Measurements from ENCODE around the gene HRH1.
"Not testable (repeated sequence)": the region's sequence is repeated elsewhere in the genome, so short reads cannot be mapped to it uniquely, and the experiment has no call there.

Gene HRH1

DNA sequence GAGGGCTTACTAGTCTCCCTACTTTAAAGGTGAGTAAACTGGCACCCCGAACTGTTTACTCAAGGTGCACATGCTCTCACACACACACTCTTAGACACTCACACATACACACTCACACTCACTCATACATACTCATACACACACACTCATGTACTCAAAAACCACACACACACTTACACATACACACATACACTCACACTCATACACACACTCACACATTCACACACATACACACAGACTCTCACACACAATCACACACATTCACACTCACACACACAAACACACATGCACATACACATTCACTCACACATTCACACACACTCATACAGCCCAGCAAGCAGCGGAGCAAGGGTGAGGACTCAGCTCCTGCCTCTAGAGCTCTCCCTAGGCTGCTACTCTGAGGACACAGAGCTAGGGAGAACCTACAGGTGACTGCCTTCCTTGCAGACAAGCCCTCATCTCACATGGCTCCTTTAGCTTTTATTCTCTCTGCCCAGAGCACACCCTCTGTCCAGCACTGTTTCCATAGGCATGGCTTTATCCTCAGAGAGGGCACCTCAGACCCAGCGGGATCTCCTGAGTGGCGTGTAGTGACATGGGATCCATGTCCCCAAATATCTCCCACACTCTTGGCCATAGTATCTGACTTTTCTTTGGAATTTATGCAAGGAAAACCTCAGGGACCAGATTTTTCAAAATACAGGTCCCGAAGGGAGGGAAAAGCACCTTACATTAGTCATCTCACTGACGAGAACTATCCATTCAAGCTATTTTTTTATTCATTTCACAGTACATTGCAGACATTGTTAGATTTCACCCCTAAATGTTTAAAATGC, 91.8 kb downstream of the HRH1 start:
- DNase-seq, result no peak

DNA sequence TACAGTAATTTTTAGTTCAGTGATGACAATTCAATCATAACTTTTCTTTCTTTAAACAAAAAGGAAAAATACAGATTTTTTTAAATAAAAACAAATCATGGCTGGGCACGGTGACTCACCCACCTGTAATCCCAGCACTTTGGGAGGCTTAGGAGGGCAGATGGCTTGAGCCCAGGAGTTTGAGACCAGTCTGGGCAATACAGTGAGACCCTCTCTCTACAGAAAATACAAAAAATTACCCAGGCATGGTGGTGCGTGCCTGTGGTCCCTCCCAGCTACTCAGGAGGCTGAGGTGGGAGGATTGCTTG, 92.3 kb downstream of the HRH1 start:
- DNase-seq, result no peak

DNA sequence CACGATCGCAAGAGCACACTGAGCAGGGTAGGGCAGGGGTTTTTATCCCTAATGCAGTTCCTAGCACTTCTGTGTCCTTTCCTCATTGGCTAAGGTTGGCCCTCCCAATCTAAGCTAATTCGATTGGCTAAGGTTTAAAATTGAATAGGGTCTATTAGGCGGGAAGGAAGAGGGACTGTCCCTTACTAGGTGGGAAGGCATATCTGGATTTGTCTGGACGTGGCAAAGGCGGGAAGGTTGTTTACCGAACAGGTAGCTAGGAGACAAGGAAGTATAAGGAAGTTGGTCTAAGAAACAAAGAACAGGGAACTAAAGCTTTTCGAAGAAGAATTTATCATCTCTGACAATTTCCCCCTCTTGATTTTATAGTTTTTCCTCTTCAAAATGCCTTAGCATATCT, 93.1 kb downstream of the HRH1 start:
- DNase-seq, result no peak

DNA sequence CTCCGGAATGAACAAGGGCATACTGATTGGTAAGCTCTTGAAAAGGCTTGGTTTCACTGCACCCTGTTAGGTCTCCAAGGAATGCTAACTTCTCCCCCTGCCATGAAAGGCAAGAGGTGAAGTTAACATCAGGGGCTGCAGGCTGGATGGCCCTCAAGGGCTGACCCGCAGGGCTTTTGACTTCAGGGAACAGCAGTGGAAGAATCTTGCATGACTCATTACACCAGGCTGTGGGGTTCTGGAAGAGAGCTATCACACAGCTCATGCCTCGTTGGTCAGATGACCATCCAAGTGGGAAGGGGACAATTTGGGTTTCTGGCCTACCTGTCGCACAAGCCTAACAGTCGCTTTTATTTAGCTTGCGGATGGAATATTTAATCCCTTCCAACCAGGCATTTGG, 94.3 kb downstream of the HRH1 start:
- DNase-seq, result no peak

DNA sequence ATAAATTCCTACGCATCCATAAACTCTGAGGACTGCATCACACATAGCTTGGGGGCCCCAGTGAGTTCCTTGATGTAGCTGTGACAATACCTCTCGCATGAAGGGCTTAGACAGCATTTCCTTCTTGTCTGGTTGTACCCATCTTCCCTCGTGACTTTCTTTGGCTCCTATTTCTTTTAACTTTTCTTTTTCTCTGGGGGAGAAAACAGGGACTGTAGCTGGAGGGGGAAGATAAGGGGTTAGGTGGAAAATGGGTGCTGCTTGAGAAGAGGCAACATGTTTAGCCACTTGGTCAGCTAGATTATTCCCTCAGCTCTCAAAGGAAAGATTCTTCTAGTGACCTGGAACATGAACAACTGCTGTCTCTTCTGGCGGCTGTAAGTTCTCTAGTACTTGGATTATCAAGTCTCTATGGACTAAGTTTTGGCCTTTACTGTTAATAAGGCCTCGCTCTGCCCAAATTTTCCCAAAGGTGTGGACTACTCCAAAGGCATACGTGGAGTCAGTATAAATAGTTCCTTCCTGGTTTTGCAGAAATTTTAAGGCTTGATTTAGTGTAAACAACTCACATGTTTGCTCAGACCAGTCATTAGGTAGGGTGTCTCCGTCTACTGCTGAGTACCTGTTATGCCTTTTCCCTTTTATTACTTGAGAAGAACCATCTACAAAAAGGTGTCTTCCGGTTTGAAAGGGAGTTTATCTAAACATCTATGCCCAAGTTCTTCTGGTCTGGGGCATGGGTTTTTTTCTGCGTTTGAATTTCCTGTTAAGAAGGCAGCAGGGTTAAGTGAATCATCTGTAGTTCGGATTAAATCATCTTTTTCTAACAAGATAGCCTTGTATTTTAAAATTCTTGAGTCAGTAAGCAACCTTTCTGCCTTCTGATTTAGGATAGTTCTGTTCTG, 96.9 kb downstream of the HRH1 start:
- DNase-seq, result no peak

DNA sequence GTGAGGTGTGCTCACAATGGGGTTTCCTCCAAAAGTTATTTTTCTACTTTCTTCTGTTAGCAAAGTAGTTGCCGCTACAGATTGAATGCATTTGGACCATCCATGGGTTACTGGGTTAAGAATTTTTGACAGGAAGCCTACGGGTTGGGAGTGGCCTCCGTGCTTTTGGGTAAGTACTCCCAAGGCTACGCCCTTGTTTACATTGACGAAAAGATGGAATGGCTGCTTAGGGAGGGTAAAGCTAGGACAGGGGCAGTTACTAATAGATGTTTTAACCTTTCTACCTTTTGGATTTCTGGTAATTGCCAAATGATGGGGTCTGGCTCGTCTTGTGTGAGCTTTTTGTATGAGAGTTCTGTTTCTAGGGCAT, 97.5 kb downstream of the HRH1 start:
- DNase-seq, result no peak

DNA sequence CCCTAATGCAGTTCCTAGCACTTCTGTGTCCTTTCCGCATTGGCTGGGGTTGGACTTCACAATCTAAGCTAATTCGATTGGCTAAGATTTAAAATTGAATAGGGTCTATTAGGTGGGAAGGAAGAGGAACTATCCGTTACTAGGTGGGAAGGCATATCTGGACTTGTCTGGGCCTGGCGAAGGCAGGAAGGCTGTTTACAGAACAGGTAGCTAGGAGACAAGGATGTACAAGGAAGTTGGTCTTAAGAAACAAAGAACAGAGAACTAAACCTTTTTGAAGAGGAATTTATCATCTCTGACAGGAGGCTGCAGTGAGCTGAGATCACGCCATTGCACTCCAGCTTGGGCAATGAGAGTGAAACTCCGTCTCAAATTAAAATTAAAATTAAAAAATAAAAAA, 100.6 kb downstream of the HRH1 start:
- DNase-seq, result no peak

DNA sequence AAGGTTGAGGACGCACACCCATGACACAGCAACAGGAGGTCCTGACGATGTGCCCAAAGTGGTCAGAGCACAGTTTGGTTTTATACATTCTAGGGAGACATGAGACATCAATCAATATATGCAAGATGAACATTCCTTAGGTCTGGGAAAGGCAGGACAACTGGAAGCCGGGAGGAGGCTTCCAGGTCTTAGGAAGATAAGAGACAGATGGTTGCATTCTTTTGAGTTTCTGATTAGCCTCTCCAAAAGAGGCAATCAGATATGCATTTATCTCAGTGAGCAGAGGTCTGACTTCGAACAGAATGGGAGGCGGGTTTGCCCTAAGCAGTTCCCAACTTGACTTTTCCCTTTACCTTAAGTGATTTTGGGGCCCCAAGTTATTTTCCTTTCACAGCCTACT, 101.2 kb downstream of the HRH1 start:
- not testable (repeated sequence) for DNase-seq

DNA sequence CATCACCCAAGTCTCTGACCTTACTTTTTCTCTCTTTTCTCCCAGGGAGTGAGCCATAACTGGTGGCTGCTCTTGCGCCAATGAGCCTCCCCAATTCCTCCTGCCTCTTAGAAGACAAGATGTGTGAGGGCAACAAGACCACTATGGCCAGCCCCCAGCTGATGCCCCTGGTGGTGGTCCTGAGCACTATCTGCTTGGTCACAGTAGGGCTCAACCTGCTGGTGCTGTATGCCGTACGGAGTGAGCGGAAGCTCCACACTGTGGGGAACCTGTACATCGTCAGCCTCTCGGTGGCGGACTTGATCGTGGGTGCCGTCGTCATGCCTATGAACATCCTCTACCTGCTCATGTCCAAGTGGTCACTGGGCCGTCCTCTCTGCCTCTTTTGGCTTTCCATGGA, 104.7 kb downstream of the HRH1 start:
- DNase-seq, result no peak

DNA sequence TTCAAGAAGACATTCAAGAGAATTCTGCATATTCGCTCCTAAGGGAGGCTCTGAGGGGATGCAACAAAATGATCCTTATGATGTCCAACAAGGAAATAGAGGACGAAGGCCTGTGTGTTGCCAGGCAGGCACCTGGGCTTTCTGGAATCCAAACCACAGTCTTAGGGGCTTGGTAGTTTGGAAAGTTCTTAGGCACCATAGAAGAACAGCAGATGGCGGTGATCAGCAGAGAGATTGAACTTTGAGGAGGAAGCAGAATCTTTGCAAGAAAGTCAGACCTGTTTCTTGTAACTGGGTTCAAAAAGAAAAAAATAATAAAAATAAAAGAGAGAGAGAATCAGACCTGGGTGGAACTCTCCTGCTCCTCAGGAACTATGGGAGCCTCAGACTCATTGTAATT, 106.2 kb downstream of the HRH1 start:
- no peak for DNase-seq

DNA sequence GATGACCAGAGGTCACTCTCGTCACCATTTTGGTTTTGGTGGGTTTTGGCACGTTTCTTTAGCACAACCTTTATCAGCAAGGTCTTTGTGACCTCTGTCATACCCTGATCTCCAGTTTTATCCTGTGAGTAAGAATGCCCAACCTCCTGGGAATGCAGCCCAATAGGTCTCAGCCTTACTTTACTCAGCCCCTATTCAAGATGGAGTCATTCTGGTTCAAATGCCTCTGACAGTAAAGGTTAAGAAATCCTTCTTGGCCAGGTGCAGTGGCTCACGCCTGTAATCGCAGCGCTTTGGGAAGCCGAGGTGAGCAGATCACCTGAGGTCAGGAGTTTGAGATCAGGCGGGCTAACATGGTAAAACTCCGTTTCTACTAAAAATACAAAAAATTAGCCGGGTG, 114.7 kb downstream of the HRH1 start:
- DNase-seq, result no peak

DNA sequence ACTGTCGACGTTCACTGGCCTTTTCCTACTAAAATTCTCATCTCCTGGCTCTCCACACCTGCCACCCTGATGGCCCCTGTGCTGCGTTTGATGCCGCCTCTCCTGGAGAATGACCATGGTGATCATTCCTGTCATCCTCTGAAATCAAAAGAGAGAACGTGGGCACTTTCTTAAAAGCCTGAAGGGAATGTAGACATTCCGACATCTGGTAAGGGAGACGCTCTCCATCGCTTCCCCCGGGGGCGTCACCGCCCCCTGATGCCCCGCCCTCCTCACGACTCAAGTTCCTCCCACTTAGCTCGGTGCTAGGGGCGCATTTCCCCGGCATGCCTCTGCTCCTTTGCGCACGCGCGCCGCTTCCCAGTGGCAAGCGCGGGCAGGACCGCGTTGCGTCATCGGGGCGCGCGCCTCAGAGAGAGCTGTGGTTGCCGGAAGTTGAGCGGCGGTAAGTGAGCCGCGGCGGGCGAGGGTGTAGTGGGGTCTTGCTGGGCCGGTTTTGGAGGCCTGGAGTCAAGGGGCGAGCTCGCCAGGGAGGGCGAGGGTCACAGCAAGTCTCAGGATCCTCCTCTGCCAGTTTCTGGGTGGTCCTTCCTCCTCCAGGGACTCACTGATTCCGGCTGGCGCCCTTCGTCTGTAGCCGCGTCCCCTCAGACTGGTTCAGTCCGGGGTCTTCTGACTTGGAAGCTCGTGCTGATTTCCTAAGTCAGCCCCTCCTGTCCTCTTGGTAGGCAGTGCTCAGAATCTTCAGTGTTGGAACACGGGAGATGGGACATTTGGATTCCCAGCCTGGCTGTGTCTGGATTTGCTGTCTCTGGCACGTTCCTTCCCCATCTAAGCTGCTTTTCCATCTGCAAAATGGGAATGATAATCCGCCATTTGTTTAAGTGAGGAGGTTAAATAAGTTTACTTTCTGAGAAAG, 118.0 kb downstream of the HRH1 start, which contains the start of gene ATG7:
Gene ATG7 (plus strand): TSS at position 412 of the 919 bp plus-strand sequence. CDS start 26,299 bp downstream, outside the sequence.
- peak; percentile 58 for DNase-seq

DNA sequence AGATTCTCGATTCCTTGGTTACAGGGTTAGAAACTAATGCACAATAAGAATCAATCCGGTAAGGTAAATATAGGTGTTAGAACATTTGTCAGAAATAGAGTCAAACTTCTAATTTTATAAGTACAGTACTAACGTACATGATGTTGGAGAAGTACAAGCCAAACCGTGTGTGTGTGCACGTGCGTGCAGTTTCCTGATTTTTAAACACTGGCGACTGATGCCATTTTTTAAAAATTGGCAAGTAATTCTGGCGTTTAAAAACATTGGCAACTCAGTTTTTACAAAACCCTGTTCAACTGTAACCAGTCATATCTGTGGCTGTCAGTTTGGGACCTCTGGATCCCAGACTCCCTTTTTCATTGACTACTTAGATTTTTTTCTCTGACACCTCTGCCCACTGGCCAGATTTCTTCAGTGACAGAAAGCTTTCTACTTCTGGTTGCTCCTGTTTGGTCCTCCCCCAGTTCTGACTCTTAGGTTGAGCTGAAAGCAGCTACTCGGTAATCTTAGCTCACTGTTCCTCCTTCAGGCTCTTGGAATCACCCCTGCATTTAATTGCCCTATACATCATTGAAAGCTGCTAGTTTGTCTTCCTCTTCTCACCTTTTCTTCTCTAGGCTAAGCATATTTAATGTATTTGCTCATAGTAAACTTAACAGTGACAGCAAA, 118.7 kb downstream of the HRH1 start:
- DNase-seq, result no peak

DNA sequence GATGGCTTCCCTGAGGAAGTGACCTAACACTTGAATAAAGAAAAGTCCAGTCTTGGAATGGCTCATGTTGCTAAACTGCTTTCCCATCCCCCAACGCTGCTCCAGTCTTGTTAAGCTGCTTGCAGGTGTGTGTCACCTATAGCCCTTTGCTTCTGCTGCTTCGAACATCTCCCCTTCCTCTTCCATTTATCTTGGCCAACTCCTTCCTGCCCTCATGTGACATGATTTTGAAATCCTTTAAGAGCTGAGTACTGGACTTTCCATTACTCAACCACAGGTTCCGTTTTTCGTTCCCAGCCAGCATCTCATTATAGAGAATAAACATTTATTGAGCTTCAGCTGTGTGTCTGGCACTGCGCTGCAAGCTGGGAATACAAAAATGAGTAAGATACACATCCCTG, 119.6 kb downstream of the HRH1 start:
- no peak for DNase-seq

DNA sequence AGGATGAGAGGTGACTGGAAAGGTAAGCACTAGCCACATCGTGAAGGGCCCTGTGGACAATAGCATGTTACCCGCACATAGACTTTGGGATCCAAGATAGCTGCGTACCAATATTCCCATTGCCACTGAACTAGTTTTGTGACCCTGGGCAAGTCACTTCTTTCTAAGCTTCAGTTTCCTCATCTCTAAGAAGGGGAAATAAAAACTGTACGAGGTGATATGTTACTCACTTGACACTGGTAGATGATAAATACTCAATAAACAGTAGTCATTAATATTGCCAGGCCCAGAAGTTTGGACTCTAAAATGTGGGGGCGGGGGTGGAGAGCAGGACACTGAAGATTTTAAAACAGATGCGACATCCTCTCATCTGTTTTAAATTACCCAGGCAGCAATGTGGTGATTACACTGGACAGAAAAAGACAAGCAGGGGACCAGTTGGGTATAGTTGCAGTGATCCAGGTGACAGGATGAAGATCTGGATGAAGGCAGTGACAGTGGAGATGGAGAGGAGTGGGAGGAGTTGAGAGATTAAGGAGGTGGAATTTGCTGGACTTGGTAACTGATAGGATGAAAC, 120.4 kb downstream of the HRH1 start:
- no peak for DNase-seq

DNA sequence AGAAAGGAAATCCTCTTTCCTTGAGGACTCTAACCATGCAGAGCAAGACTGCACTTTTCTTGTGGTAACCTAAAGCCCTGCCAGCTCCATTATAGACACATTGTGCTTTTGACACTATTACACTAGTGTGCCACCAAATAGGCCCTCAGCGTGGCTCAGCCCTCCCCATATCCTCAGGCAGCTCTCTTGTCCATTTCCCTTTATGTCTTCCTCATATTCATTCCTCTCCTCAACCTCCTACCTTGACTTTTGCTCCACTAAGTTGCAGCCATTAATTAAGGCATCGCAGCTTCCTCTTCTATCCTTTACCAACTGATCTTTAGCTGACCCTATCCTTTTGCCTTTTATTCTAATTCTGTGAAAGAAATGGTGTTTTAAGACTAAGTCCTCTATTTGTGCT, 121.6 kb downstream of the HRH1 start:
- no peak for DNase-seq

DNA sequence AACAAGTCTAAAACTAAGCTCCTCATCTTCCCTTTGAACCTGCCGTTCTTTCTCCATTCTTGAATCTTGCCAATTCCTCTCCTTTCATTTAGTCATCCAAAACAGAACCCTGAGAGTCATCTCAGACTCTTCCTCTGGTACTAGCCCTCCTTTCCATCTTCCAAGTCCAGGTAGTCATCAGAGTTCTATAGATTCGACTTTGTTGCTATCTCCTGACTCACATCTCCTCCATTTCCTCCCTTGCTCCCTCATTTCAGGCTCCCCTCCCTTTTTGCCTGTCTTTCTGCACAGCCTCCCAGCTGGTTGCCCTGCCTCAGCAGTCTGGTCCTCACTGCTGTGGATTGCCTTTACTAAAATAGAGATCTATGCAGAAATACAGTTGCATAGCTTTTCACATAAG, 122.6 kb downstream of the HRH1 start:
- no peak for DNase-seq

DNA sequence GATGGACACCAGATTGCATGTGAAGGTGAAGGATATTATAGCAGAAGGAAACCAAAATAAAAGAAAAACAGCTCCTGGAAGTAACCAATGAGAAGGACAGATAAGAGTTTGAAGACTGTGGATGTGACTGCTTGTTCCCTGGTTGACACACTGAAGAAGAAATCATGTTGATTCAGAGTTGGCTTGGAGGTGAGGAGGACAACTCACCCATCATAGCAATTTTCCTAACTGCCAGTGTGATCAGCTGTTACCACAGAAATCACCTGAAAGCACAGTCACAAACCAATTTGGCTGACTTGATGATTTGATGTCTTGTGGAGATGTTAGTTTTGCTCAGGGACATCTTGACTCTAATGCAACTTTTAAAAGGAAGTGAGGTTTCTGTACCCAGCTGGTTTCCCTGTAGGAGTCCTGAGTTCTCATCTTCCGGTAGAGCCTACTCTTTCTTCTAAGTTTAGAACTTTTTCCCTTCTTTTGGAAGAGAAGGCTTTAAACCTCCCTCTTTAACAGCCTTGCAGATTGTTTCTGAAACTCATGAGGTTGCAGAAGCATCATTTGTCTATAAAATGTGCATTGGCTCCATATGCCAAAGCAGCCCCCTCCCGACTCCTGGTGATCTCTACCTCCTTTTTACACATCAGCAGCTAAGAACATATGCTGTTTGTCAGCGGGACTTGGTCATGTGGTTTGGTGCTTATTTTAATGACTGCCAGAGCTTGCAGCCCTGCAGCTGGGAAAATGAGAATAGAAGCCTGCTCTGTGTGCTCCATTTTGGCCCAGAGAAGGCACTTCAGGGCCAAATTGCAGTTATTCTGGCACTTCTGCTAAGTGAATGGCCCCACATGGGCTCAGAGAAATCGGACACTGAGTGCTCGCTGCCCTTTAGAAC, 128.2 kb downstream of the HRH1 start:
- peak; percentile 59 for DNase-seq

DNA sequence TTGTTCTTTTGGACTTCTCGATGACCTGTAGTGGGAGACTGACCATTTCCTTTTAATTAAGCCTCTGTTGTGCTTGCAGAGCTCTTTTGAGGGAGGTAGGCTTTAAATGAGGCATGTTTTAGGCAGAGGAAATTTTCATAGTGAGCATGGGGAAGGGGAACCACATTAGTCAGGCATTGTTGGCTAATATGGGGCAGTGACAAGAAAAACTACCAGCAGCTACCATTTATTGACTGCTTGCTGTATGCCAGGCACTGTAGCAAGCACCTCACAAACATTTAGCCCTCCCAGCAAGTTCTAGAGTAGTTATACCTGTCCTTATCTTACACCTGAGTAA, 128.8 kb downstream of the HRH1 start:
- DNase-seq, result no peak

DNA sequence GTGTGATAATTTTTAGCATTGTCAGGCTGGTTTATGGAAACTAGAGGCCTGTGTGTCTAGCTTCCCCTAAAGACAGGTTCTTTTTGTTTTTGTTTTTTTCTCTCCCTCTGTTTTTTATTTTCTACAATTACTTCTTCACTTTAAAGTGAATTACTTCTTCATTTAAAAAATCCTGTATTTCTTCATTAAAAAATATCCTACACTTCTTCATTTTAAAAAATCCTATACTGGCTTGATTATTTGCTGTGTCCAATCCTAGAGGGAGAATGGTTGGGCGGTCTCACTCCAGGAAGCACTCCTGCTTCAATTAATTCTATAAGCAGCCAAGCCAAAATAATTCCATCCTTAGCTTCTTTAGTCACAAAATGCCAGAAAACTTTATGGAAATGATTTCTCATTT, 129.7 kb downstream of the HRH1 start:
- no peak for DNase-seq

DNA sequence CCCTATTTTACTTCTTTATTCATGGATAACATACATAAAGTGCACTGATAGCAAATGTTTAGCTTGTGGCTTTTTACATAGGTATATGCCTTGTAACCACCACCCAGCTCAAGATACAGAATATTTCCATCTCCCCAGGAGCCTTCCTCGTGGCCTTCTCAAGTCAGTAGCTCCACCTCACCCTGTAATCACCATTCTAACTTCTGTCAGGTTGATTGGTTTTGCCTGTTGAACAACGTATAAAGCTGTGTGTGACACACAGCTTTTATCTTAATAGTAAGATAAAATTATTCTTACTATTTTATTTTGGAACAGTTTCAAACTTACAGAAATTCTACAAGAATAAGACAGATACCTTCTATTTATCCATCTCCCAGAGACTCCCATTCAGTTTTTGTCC, 131.2 kb downstream of the HRH1 start:
- no peak for DNase-seq
